ENCODE data around the gene MAEA.

Gene MAEA

GRCh38 chr4:1289207-1290164 is at the start of gene MAEA:
Gene MAEA (plus strand): TSS chr4:1289891. CDS start chr4:1289914, 23 bp downstream.
- FAIRE-seq: no peak

DNA sequence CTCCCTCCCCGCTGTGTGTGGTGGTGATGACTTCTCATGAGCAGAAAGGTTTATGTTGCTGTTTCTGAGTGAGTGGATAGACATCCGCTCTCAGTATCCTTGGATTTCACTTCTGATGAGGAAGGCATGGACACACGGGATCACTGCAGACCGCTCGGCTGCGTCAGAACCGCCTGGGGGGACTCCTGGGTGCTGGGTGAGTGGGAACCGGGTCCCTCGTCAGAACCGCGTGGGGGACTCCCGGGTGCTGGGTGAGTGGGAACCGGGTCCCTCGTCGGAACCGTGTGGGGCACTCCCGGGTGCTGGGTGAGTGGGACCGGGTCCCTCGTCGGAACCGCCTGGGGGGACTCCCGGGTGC is 49.8 kb upstream of the MAEA start:
- no peak for FAIRE-seq

DNA sequence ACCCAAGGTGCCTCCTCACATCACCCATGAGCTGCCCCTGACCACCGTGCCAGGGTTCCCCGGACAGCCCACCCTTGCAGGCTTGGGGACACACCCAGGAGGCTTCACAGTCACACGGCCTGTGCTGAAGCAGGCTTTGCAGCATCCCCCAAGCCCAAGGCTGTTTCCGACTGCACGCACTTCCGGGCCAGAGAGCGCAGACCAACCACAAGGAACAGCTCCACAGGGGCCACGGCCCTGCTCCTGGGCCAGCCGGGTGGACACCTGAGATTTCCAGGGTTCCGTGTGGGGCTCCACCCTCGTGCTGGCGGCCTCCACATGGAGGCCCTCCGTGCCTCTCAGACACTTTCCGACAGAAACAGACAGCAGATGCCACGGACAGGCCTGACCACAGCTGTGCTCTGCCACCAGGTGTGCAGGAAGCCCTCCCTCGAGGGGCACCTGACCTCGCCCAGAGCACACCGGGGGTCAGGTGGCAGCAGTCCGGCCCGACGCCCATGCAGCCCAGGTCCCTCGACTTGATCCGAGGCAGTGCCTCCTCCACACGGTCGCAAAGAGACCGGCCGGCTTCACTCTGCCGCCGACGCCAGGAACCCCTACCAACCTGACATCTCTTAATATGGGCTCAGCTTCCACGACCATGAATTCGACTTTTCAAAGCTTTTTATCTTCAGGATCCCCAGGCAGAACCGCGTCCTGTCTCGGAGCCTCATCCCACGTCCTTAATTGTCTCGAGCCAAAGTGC is 48.8 kb upstream of the MAEA start:
- FAIRE-seq: no peak

DNA sequence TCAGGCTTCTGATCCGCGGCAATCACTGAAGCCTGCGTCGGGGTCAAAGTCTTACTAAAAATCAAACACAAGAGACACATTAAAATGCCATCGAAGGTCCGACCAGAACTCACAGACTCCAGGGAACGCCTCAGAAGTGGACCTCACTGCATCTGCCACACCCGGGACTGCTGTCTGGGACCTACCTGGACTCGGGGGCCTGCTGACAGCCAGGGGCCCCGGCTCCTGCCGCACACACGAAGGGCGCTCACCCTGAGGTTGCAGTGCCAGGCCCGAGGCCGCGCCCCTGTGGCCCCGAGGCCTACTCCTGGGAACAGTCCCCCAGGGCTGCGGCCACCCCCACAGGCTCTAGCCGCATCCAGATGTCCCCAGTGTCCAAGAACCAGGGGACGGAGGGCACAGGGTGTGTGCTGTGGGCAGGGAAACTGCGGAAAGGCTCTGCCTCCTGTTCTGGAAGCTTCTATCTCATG is 48.2 kb upstream of the MAEA start:
- no peak for FAIRE-seq

DNA sequence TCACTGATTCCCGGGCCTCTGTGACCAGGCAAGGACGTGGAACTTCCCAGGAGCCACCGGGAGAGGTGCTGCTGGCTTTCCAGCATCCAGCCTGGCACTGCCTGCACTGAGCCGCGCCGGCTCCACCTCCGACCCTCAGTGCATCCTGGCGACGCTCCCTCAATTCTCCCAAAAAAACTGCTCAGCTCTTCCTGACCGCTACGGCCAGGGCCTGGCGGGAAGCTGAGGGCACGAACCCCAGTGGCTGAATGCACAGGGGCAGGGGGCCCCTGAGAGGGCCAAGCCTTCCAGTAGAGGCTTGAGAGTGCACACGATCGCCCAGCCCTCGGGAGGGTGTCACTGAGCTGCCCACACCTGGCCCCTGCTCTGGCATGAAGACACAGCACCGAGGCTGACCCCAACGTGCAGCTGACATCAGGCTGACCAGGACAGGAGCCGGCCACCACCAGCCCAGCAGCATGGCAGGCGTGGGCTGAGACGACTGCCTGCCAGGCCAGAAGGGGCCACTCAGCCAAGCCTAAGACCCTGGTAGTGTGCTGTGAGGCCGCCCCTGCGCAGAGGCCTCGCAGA is 47.7 kb upstream of the MAEA start:
- no peak for FAIRE-seq

DNA sequence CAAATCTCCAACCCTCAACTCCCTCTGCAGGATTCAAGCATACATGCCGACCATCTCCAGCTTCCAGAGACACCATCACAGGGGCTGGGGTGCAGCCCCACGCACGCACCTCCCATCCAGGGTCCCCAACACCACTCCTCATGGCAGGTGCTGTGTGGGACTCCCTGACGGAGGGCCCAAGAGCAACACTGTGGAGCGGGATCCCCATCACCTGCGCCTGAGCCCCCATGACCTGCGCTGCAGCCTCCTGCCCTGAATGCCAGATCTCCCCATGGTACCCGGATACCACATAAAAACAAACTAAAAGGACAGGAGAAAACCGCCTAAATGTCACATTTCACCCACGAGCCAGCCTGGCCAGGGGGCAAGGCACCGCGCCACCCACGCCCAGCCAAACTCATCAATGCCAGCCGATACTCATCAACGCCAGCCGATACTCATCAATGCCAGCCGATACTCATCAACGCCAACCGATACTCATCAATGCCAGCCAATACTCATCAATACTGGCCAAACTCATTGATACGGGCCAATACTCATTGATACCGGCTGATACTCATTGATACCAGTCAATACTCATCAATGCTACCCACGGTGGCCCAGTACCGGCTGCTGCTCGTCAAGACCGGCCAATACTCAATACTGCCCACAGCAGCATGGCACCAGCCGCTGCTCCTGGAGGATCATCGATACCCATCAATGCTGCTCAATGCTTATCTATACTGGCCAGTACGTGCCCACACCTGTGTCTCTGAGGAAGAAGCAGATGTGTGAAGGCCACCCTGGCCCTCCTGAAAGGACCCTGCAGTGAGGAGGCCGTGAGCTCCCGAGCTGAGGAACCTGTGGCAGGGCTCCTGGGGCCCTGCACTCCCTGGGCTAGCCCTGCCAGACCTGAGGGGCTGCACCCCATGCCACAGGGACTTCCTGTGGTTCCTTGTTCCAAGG is 46.9 kb upstream of the MAEA start:
- no peak for FAIRE-seq

GRCh38 chr4:1243451-1244080 is 46.1 kb upstream of the MAEA start:
- FAIRE-seq: no peak

DNA sequence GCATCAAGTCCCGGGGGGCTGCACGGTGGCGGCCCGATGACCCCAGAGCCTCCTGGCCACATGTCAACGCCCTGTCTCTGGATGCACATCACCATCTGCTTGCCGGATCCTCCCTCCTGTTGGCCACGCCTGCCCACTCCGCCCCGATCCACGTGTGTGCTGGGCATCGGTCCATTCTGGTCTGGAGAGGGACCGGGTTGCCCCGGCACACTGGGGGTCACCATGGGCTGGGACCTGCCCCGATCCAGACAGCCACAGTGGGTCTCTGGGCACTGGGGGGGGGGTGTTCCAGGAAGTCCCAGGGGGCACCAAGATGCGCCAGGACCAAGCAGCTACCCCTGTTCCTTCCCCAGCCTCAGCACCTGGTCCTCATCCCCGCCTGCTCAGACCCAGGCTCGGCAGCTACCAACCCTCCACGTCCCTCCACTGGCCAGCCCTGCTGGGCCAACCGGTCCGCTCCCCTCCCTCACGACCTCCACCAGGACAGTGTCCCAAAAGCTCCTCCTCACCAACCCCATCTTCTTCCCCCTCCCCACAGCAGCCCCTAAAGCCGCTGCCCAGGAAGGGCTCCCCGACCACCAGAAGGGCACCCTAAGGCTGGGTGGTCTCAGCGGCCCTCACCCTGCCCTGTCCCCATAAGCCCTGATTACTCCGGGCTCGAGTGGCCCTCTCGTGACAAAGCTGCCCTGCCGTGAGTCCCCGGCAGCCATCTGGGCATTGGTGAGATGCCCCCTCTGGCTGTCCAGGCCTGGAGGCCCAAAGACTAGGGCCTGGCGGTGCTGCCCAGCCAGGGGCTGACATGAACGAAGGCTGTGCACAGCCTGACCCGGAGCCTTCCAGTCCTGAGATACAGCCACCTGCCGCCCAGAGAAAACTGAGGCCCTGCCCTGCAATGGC is 45.4 kb upstream of the MAEA start:
- no peak for FAIRE-seq

DNA sequence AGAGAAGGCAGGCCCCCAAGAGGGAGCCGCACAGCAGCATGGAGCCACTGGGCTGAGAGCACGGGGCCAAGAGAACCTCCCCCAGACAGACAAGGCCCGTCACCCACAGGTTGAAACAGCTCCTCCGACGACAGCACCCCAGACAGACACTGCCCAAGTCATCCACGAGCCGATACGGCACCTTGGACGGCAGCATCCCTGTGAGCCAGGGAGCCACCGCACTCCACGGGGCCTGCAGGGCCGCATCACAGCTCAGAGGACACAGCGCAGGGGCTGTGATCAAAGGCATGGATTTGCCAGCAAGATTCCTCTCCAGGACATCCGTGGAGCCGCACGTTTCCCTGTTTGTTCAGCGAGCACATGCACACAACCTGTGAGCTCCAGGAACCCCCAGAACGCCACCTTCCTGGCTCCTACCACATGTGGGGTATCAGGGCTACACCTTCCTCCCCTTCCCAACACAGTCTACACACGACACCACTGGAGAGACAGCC is 44.7 kb upstream of the MAEA start:
- no peak for FAIRE-seq

- no peak for FAIRE-seq
Observed at GRCh38 chr4:1245481-1246051, 44.1 kb upstream of the MAEA start.

DNA sequence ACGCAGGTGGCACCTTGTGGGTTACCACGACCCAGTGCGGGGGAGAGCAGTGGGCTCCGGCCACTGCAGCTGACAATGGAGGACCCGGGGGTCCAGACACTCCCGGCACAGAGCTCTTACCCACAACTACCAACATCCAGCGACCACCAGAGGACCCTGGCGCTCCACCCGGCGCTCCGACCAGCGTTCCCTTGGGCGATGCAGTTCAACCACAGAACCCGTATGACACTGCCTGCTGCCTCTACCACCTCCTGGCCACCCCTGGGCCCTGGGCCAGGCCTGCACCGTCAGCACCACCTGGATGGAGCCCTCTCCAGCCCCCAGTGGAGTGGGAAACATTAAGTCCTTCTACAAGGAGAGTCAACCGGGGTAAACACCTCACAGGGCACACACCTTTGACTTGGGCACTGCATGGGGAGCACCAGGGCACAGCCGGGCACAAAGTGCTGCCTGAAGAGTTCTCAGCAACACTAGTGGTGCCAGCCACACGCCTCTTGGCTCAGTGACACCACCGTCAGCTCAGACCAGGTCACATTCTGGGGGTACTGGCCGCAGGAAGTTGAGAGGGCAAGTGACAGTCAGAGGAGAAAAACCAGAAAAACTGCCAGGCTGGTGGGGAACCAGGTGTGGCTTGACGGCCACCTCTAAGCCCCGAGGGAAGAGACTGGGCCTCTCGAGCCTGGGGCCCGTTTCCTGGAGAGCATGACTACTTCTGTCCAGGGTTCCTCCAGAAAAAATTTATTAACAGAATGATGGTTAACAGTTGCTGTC is 43.4 kb upstream of the MAEA start:
- FAIRE-seq: no peak

- no peak for FAIRE-seq
Observed at GRCh38 chr4:1246901-1247863, 42.5 kb upstream of the MAEA start.

DNA sequence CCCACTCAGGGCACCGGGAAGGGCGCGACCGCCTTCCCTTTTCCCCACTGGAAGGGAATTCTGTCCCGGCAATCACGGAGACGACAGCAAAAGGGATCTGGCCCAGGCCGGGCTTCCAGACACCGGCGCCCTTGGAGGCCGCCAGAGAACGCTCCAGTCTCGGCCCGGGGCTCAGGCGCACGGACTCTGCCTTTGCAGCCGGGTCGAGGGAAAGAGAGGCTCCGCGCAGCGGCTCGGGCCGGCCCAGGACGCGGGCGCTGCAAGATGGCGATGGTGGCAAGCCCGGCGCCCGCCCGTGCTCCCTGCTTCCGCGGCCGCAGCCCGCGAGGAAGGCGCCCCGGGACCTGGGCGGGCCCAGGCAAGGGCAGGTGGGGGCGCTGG is 41.8 kb upstream of the MAEA start:
- FAIRE-seq: no peak

DNA sequence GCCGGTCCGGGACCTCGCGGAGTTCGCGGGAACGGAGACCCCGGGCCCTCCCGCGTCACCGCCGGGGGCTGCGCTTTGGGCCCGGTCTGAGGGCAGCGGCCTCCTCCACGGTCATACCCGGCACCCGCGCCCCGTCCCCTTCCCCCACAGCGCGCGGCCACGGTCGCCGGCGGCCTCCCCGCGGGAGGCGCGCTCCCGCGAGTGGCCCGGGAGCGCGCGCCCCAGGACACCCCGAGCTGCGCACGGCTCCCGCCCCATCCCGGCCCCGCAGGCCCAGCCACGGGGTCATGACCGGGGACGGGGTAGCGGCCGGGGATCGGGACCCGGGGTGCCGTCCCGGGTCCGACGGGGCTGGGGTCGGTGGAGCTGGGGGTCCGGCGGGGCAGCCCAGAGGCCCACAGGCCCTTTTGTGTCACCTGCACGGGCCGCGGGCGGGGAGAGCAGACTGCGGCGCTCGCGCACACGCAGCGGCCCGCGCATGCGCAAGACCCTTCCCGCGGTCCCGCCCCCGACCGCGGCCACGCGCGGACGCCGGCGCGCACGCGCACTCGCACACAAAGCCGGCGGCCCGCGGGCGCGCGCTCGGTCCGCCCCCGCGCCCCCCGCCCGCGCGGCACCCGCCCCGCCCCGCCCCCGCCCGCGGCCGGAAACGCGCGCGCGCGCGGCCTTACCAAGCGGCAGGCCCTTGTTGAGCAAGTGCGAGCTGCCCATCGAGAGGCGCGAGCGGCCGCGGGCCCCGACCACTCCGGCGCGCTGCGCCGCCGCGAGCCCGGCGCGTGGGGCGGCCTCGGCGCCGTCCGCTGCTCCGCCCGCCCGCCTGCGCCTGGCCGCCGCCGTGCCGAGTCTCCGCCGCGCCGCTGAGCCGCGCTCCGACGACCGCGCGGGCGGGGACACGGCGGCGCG is 41.2 kb upstream of the MAEA start, which contains the start of gene CTBP1:
CTBP1 (minus strand) TSS at position 886 of the 903 bp plus-strand sequence. CDS start 7,799 bp downstream, outside the sequence.
- FAIRE-seq: no peak

DNA sequence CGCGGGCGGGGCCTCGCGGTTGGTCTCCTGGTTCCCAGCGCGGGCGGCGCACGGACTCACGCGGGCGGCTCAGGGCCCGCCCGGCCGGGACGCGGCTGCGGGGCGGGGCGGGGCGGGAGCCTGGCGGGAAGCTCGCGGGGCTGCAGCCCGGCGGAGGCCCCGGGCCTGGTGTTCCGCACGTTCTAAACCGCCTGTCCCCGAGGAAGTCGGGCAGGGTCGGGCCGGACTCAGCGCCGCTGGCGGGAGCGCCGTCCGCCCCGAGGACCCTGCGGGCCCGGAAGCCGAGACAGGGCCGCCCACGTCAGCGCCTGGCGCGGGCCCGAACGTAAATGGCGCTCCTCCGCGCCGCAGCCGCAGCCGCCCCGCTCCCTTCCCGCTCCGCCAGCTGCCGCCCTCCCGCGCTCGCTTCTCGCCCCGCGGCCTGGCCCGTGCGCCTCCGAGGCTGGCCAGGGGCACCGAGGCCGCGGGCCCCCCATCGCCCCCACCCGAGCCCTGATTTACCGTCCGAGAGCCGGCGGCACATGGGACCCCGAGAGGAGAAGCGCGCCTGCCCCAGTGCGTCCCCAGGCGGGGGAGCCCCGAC is 40.5 kb upstream of the MAEA start:
- no peak for FAIRE-seq

DNA sequence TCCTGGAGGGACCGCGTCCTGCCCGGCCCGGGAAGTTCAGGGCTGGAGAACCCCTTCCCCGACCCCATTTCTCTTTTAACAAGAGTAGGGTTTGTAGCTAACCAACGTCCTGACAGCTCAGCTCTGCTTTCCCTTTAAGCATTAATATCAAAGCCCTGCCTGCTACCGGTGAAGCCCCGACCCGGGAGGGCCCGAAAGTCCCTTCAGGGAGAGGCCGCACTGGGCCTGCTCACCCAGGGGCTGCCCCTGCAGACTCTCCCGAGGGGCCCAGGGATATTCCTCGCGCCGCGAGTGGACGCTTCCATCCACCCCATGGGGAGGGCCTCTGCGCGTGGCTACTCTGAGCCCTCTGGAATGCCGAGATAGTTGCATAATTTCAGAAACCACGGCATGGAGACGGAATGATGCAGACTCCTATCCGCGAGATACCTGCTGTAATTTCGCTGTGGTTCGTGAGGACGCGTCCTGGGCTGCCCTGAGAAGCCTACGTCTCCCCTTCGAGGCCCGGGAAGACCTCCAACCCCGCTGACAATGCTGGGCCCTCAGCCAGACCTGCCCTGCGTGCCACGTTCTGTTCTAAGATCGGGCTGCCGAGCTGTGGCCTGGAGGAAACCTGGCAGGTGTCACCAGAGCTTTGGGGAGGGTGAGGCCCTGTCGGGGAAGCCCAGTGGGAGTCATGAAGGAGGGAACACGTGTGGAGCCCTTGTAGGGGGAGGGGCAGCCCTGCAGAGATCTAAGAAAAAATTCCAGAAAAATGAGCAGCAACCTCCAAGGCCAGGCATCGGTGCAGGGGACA is 39.8 kb upstream of the MAEA start:
- FAIRE-seq: no peak

Data from colon (tissue), 2 donors.